ENCODE data around the gene TMEM39A. TPM values are rescaled to one million over a fixed set of nuclear protein-coding genes. Genes with fewer than 3 reads are reported as not detected.

Gene TMEM39A
- polyA plus RNA-seq, 3 donors, result 9.6 to 12.2 (median 11.6) TPM

DNA sequence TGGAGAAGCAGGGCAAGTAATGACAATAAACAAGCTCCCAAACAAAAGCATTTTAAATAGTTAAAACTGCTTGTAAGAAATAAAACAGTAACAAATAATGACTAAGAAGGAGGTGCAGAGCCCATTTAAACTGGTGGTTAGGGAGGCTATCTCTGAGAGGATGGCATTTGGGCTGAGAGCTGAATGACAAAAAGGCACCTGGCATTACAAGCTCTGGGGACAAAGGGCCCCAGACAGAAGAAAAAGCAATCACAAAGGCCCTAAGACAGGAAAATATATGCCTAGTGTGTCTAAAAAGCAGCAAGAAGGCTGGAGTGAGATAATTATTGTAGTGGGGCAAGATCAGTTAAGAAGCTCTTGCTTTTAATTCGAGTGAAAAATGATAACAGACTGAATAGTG is 9.6 kb downstream of the TMEM39A start:
- peaks cover 5% of the 10 kb centered on the region for H4K20me1 ChIP-seq (ENCODE audit: insufficient read depth, low read length)
- H3K4me2 ChIP-seq (replicated peaks; ENCODE audit: extremely low read depth, low read length, poor library complexity, severe bottlenecking), result no peak overlapping the region
- Mint-ChIP-seq H3K27me3 (ENCODE audit: low read depth in 3 of 3) (peaks cover 0 to 1% (median 0%) of the 10 kb centered on the region in 3 donors), H3K36me3 (peaks cover 74 to 89% of the 10 kb centered on the region in 2 donors), H3K27ac (peak overlapping the region in 1 of 7 donors; percentile 51), H3K9me3 (no peaks in the 10 kb centered on the region), H3K4me1 (peaks cover 28% of the 10 kb centered on the region), H3K4me3 (no peak overlapping the region)
- H3K36me3 ChIP-seq (replicated peaks in 1 of 2; ENCODE audit: control insufficient read depth in 1 of 2, insufficient read depth in 2 of 2, low read length in 2 of 2), result peaks cover 72 to 92% of the 10 kb centered on the region in 2 donors
- H3K4me1 ChIP-seq (ENCODE audit: control insufficient read depth in 1 of 2, insufficient read depth in 2 of 2, low read length in 2 of 2), result peaks cover 20 to 25% of the 10 kb centered on the region in 2 donors
- H3K9ac ChIP-seq (ENCODE audit: insufficient read depth, low read length, poor library complexity, severe bottlenecking), result no peak overlapping the region
- H3K9me3 ChIP-seq (replicated peaks in 1 of 2; ENCODE audit: control insufficient read depth in 1 of 2, insufficient read depth in 1 of 2, low read length in 2 of 2), result no peaks in the 10 kb centered on the region
- no peak for DNase-seq
- no peaks in the 10 kb centered on the region for H3K27me3 ChIP-seq (ENCODE audit: control insufficient read depth in 2 of 2, insufficient read depth in 2 of 2, low read length in 2 of 2)
- intact Hi-C loops (cut with micrococcal nuclease), result no loop called here
- H3K4me3 ChIP-seq (replicated peaks in 1 of 3; ENCODE audit: low read depth in 2 of 3, low read length in 3 of 3), result no peak overlapping the region
- H3K27ac ChIP-seq (ENCODE audit: low read depth in 1 of 2, low read length in 2 of 2), result no peak overlapping the region
- TF ChIP-seq, protein P1, sequence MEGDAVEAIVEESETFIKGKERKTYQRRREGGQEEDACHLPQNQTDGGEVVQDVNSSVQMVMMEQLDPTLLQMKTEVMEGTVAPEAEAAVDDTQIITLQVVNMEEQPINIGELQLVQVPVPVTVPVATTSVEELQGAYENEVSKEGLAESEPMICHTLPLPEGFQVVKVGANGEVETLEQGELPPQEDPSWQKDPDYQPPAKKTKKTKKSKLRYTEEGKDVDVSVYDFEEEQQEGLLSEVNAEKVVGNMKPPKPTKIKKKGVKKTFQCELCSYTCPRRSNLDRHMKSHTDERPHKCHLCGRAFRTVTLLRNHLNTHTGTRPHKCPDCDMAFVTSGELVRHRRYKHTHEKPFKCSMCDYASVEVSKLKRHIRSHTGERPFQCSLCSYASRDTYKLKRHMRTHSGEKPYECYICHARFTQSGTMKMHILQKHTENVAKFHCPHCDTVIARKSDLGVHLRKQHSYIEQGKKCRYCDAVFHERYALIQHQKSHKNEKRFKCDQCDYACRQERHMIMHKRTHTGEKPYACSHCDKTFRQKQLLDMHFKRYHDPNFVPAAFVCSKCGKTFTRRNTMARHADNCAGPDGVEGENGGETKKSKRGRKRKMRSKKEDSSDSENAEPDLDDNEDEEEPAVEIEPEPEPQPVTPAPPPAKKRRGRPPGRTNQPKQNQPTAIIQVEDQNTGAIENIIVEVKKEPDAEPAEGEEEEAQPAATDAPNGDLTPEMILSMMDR (IDR thresholded peaks at IDR 0.05), result no peak
- no peak overlapping the region for H2AFZ ChIP-seq (ENCODE audit: insufficient read depth, low read depth, low read length, poor library complexity, severe bottlenecking)
- WGBS (ENCODE audit: insufficient coverage), result no CpG with 5 or more reads among the region's 1 CpG
- peaks cover 55% of the 10 kb centered on the region for H3K79me2 ChIP-seq (ENCODE audit: insufficient read depth, low read length)

DNA sequence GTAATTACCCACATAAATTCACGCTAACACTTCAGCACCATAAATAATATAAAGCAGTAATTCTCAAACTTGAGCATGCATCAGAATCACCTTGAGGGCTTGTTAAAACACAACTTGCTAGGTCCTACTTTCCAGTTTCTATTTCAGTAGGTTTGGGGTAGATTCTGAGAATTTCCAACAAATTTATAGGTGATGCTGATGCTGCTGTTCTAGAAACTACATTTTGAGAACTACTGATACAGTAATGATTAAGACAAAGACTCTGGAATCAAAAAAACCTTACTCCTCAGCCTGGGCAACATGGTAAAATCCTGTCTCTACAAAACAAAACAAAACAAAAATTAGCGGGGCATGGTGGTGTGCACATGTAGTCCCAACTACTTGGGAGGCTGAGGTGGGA is 18.8 kb downstream of the TMEM39A start:
- no peak for DNase-seq
- H3K4me2 ChIP-seq (replicated peaks; ENCODE audit: extremely low read depth, low read length, poor library complexity, severe bottlenecking), result no peak overlapping the region
- H3K27ac Mint-ChIP-seq, result peak overlapping the region in 3 of 7 donors; percentile 21 to 76 (median 54)
- H3K9me3 ChIP-seq (replicated peaks in 1 of 2; ENCODE audit: control insufficient read depth in 1 of 2, insufficient read depth in 1 of 2, low read length in 2 of 2), result no peaks in the 10 kb centered on the region
- TF ChIP-seq, protein P1 (IDR thresholded peaks at IDR 0.05), result no peak
- H3K4me3 ChIP-seq (replicated peaks in 1 of 3; ENCODE audit: low read depth in 2 of 3, low read length in 3 of 3), result no peak overlapping the region
- WGBS (ENCODE audit: insufficient coverage), result no CpG with 5 or more reads among the region's 2 CpGs
- intact Hi-C loops (cut with micrococcal nuclease), result no loop called here
- no peak overlapping the region for H2AFZ ChIP-seq (ENCODE audit: insufficient read depth, low read depth, low read length, poor library complexity, severe bottlenecking)
- H3K4me3 Mint-ChIP-seq, result no peak overlapping the region
- H3K4me1 ChIP-seq (ENCODE audit: control insufficient read depth in 1 of 2, insufficient read depth in 2 of 2, low read length in 2 of 2), result no peaks in the 10 kb centered on the region
- H4K20me1 ChIP-seq (ENCODE audit: insufficient read depth, low read length), result no peaks in the 10 kb centered on the region
- peaks cover 75 to 92% of the 10 kb centered on the region in 2 donors for H3K36me3 ChIP-seq (replicated peaks in 1 of 2; ENCODE audit: control insufficient read depth in 1 of 2, insufficient read depth in 2 of 2, low read length in 2 of 2)
- no peaks in the 10 kb centered on the region for H3K9me3 Mint-ChIP-seq
- no peak overlapping the region for H3K27ac ChIP-seq (ENCODE audit: low read depth in 1 of 2, low read length in 2 of 2)
- peaks cover 64 to 74% of the 10 kb centered on the region in 2 donors for H3K36me3 Mint-ChIP-seq
- no peak overlapping the region for H3K9ac ChIP-seq (ENCODE audit: insufficient read depth, low read length, poor library complexity, severe bottlenecking)
- H3K27me3 Mint-ChIP-seq (ENCODE audit: low read depth in 3 of 3), result peaks cover 0 to 2% (median 0%) of the 10 kb centered on the region in 3 donors
- H3K79me2 ChIP-seq (ENCODE audit: insufficient read depth, low read length), result no peaks in the 10 kb centered on the region
- no peaks in the 10 kb centered on the region for H3K4me1 Mint-ChIP-seq
- H3K27me3 ChIP-seq (ENCODE audit: control insufficient read depth in 2 of 2, insufficient read depth in 2 of 2, low read length in 2 of 2), result no peaks in the 10 kb centered on the region

All from CD14-positive monocyte (primary cell).